GM21526 (cell line): Measurements from ENCODE around the gene NKAIN1.
"Not testable (repeated sequence)": the region's sequence is repeated elsewhere in the genome, so short reads cannot be mapped to it uniquely, and the experiment has no call there.

Experiments
- ATAC-seq: cut with Tn5 transposase; IDR thresholded peaks from one replicate; pipeline ENCODE4 v1.9.1; 2021; ENCODE audit warnings: moderate library complexity; ENCODE audit not compliant: unreplicated experiment, low FRiP score

The NKAIN1 gene

GRCh38 chr1:31239653-31240241 is at the start of gene NKAIN1:
TSS of gene NKAIN1 (minus strand) at chr1:31239887. CDS start at chr1:31239547, 340 bp downstream.
- ATAC-seq = no peak

DNA sequence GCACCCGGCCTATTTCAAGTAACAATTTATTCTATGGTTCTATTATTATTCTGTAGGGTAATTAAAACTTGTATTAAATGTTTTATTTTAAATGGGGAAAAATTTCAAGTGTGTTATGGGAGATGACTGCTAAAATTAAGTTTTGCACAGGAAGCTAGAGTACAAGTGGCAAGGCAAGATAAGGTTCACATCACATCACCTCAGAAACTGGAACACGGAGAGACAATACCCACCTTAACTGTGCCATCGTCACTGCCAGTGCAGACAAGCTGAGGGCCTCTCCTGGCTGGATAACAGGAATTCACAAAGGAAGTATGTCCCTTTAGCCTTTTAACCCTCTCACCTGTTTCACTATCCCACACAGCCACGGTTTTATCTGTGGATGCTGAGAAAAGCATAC is 49.3 kb upstream of the NKAIN1 start:
- ATAC-seq = no peak

- not testable (repeated sequence) for ATAC-seq
These were observed 48.1 kb upstream of the NKAIN1 start for GRCh38 chr1:31287791-31288190.

- ATAC-seq = not testable (repeated sequence)
These were observed 42.7 kb upstream of the NKAIN1 start for GRCh38 chr1:31282426-31282825.

DNA sequence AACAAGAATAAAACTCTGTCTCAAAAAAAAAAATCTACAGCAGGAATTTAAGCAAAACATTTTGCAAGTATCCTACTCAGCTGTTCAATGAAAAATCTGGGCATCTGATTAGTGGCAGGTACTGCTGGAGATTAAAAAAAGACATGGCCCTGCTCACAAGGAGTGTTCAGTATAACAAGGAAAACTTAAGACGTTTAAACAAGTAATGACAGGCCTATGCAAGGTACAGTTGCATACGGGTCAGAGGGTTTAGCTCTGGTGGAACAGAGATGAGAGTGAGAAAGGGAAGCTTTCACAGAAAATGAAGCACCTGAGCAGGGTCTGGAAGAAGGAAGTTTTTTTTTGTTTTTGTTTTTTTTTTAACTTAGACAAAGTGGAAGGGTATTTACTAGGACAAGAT is 33.9 kb upstream of the NKAIN1 start:
- no peak for ATAC-seq

DNA sequence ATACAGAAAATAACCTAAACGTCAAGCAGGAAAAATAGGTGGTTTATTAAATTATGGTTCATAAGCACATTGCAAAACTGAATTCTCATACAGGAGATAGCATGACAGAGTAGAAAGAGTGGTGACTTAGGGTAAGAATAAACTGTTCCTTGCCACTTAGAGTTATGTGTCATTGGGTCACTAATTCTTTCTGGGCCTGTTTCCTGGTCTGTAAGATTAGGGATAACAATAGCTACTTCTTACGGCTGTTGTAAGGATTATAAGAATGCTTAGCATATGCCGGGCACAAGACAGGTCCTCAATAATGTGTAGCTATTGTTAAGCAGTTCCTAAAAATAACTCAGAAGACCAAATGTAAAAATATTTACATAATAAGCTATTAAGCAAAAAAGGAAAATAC is 32.7 kb upstream of the NKAIN1 start:
- no peak for ATAC-seq

GRCh38 chr1:31266547-31266946 is 26.9 kb upstream of the NKAIN1 start:
- no peak for ATAC-seq

DNA sequence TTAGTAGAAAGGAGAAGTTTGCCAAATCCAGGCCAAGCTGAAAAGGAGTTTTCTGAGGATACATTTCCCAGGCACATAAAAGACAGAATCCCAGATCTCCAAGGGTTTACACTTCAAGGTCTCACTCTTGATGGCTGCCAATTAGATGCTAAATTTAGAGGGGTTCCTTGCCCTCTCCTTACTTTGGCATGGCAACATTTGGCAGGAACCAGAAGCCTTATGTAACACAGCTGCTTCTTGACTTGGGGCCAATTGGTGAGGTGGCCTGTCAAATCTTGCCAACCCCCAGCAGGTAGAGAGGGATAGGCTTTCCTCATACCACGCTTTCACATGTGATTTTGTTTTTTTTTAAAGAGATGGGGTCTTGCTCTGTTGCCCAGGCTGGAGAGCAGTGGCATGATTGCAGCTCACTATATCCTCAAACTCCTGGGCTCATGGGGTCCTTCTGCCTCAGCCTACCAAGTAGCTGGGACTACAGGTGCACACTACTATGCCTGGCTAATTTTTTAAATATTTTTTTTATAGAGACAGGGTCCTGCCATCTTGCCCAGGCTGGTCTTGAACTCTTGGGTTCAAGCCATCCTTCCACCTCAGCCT is 25.2 kb upstream of the NKAIN1 start:
- ATAC-seq = no peak

- no peak for ATAC-seq
These were observed 23.7 kb upstream of the NKAIN1 start for GRCh38 chr1:31263408-31263807.

- ATAC-seq = not testable (repeated sequence)
These were observed 22.7 kb upstream of the NKAIN1 start for GRCh38 chr1:31262393-31262792.

DNA sequence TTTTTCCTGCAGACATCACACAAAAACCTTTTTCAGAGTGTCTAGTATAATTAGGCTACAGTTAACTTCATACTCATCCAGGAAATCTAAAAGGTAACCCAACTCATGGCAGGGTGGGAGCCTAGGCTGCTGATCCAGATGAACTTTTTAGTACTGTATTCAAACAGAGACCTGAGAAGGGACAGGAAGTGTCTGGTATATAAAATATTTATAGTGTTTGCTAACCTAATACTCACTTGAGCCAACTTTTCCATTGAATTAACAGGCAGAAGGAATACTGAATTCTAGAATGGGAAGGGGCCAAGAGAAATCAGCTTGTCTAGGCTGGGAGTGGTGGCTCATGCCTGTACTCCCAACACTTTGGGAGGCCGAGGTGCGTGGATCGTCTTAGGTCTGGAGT is 22.2 kb upstream of the NKAIN1 start:
- no peak for ATAC-seq

DNA sequence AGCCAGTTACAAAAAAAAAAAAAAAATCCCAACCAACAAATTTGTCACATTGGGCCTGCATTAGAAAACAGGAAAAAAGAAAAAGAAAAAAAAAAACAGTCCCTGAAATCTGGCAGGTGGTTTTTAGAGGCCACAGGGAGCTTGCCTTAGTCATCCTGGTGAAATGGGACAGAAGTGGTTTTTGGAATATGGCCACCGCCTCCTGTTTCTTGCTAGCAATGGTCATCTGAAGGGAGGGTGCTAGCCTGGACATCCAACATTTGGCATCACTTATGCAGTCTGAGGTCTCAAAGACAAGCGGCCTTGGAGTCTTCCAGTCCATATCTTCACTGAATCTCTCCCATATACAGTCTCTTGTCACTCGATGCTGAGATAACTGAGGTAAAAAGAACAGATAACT is 20.1 kb upstream of the NKAIN1 start:
- no peak for ATAC-seq

DNA sequence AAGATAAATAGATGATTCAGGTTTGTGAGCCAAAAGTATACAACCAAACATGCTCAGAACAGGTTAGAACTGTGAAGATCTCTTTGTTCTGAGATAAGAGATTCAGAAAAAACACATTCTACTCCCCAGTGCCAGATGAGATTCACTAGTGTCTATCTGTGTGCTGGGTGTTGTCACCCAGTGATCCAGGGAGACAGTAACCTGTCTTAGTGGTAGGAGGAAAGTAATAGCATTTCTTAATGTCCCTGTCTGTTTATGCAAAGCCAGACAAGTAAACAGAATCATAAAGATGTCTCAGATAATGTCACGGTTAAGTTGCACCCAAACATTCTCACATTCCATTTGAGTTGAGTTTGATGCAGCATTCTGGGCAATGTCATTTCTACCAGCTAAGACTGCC is 18.9 kb upstream of the NKAIN1 start:
- no peak for ATAC-seq

DNA sequence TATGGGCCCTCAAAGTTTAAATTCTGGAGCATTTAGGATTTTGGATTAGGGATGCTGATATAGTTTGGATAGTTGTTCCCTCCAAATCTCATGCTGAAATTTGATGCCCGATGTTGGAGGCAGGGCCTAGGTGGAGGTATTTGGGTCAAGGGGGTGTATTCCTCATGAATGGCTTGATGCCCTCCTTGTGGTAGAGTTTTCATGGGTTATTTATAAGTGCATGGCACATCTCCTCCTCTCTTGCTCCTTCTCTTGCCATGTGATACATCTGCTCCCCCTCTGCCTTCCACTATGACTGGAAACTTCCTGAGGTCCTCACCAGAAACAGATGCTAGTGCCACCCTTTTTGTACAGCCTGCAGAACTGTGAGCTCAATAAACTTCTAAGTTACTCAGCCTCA is 17.5 kb upstream of the NKAIN1 start:
- ATAC-seq = no peak

GRCh38 chr1:31249854-31250253 is 10.2 kb upstream of the NKAIN1 start:
- no peak for ATAC-seq

- ATAC-seq = no peak
These were observed 8.6 kb upstream of the NKAIN1 start for GRCh38 chr1:31248276-31248675.

DNA sequence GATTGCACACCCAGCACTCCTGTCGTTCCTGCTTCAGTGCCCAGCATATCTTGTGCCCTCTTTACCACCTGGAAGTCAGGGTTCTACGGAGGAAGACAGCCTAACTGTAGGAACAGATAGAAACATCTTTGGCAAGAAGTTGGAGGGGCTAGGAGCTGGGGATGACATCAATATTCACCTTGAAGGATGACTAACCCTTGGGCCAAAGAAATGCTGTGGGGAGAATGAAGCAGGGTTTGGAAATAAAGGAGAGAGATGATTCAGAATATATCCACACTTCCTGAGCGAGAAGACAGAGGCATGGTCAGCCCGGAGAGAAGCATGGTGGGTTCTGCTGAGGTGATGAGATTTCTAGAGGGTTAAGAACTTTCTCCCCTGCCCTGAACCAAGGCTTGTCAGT is 4.6 kb upstream of the NKAIN1 start:
- no peak for ATAC-seq

GRCh38 chr1:31243501-31244286 is 4.0 kb upstream of the NKAIN1 start:
- no peak for ATAC-seq

DNA sequence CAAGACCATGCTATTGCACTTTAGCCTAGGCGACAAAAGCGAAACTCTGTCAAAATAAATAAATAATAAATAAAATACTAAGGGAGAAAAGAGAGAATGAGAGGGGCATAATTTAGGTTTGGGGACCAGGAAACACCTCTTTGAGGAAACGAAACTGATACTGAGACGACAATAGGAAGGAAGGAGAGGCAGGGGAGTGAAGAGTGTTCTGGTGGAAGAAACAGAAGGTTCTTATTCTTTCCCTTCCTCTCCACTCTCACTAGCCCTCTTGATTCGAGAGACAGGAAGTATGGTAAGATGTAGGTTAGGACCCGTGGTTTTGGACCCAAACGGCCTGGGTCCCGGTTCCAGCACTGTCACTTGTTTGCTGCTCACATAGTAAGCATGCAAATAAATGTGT is 1.6 kb upstream of the NKAIN1 start:
- ATAC-seq = no peak

DNA sequence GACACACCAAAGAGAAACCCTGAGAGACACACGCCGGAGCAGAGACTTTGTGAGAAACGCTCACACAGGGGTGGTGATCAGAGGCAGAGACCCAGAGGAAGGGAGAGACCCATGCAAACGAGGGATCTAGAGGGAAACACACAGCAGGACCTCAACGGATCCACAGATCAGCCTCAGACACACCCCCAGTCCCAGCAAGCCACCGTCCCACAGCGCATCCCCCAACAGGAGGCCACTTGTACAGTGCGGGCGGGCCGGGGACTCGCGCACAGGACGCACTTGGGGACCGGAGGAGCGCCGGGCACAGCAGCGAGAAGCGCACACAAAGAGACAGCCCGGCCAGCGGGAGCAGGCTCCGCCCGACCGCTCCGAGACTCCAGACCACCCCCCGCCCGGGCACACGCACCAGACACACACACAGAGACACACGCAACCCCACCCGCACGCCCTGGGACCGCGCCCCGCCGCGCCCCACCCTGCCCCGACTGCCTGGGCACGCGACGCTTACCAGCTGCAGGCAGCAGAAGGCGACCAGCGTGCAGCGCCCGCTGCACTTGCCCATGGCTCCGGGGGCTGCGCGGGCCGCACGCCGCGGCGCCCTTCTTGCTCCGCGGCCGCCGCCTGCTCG is 587 bp downstream of the NKAIN1 start:
- ATAC-seq = no peak

GRCh38 chr1:31238612-31238985 is 1.1 kb downstream of the NKAIN1 start:
- no peak for ATAC-seq

DNA sequence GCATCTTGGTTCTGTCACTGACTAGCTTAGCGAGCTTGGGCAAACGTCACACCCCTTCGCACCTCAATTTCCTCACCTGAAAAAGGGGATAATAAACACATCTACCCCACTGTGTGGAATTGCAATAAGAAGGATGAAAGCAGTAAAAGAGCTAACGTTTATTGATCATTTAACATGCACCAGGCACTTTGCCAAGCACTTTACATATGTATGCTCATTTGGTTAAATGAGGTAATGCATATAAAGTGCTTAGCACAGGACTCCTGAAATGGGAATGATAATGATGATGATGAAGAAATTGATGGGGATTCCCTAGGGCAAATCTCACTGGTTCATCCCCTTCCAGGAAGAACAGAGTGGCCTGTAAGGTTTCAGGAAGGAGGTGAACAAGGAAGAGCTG is 4.8 kb downstream of the NKAIN1 start:
- no peak for ATAC-seq
